ENCODE data around the gene JUP. TPM values are rescaled to one million over a fixed set of nuclear protein-coding genes. Genes with fewer than 3 reads are reported as not detected.

Gene JUP
- total and polyA plus RNA-seq, 2 experiments from 2014 or later, result 209 to 214 TPM

GRCh38 chr17:41724476-41725050, 61.9 kb downstream of the JUP start:
- H3K36me3 ChIP-seq (replicated peaks; ENCODE audit: insufficient read depth, low read depth), result no peaks in the 10 kb centered on the region
- TF ChIP-seq EZH2phosphoT487 (IDR thresholded peaks at IDR 0.05; ENCODE audit: low read depth, severe bottlenecking, unreplicated experiment) (no peak), CTCF (IDR thresholded peaks at IDR 0.05; ENCODE audit: poor library complexity) (no peak), EZH2 (IDR thresholded peaks at IDR 0.05; ENCODE audit: borderline replicate concordance) (no peak)
- H3K27ac ChIP-seq, result no peak overlapping the region
- no peaks in the 10 kb centered on the region for H3K27me3 ChIP-seq
- no peaks in the 10 kb centered on the region for H3K79me2 ChIP-seq
- H3K4me1 ChIP-seq (ENCODE audit: insufficient read depth), result no peaks in the 10 kb centered on the region
- H4K20me1 ChIP-seq (ENCODE audit: insufficient read depth, poor library complexity, severe bottlenecking), result no peaks in the 10 kb centered on the region
- 83% methylated on average over 17 of the region's 17 CpGs for WGBS (ENCODE audit: low lambda C conversion rate, missing lambda C conversion rate)
- no peaks in the 10 kb centered on the region for H3K9me3 ChIP-seq (ENCODE audit: low read depth)
- H2AFZ ChIP-seq, result no peak overlapping the region
- no peak overlapping the region for H3K4me3 ChIP-seq
- H3K4me2 ChIP-seq, result no peak overlapping the region
- no peak for DNase-seq (ENCODE audit: low spot score)
- no peaks in the 10 kb centered on the region for H3K9me2 ChIP-seq (replicated peaks; ENCODE audit: insufficient read depth)

GRCh38 chr17:41723801-41724475, 62.6 kb downstream of the JUP start:
- Histone ChIP-seq H3K36me3 (replicated peaks; ENCODE audit: insufficient read depth, low read depth) (no peaks in the 10 kb centered on the region), H3K4me2 (no peak overlapping the region), H3K4me1 (ENCODE audit: insufficient read depth) (no peaks in the 10 kb centered on the region), H2AFZ (no peak overlapping the region), H3K27ac (no peak overlapping the region), H4K20me1 (ENCODE audit: insufficient read depth, poor library complexity, severe bottlenecking) (no peaks in the 10 kb centered on the region), H3K9me3 (ENCODE audit: low read depth) (no peaks in the 10 kb centered on the region), H3K4me3 (no peak overlapping the region), H3K9me2 (replicated peaks; ENCODE audit: insufficient read depth) (no peaks in the 10 kb centered on the region), H3K79me2 (no peaks in the 10 kb centered on the region), H3K27me3 (no peaks in the 10 kb centered on the region)
- WGBS (ENCODE audit: low lambda C conversion rate, missing lambda C conversion rate), result 77% methylated on average over 12 of the region's 12 CpGs
- TF ChIP-seq EZH2 (IDR thresholded peaks at IDR 0.05; ENCODE audit: borderline replicate concordance), result no peak
- TF ChIP-seq CTCF (IDR thresholded peaks at IDR 0.05; ENCODE audit: poor library complexity), result no peak
- no peak for TF ChIP-seq EZH2phosphoT487 (IDR thresholded peaks at IDR 0.05; ENCODE audit: low read depth, severe bottlenecking, unreplicated experiment)
- no peak for DNase-seq (ENCODE audit: low spot score)

GRCh38 chr17:41722231-41722630, 64.3 kb downstream of the JUP start:
- no peak overlapping the region for H3K27ac ChIP-seq
- H3K4me1 ChIP-seq (ENCODE audit: insufficient read depth), result no peaks in the 10 kb centered on the region
- TF ChIP-seq EZH2phosphoT487 (IDR thresholded peaks at IDR 0.05; ENCODE audit: low read depth, severe bottlenecking, unreplicated experiment) (no peak), CTCF (IDR thresholded peaks at IDR 0.05; ENCODE audit: poor library complexity) (no peak), EZH2 (IDR thresholded peaks at IDR 0.05; ENCODE audit: borderline replicate concordance) (no peak)
- no peaks in the 10 kb centered on the region for H3K9me3 ChIP-seq (ENCODE audit: low read depth)
- WGBS (ENCODE audit: low lambda C conversion rate, missing lambda C conversion rate), result 85% methylated on average over 7 of the region's 7 CpGs
- H3K4me2 ChIP-seq, result no peak overlapping the region
- no peaks in the 10 kb centered on the region for H3K36me3 ChIP-seq (replicated peaks; ENCODE audit: insufficient read depth, low read depth)
- no peaks in the 10 kb centered on the region for H3K27me3 ChIP-seq
- DNase-seq (ENCODE audit: low spot score), result no peak
- no peaks in the 10 kb centered on the region for H3K9me2 ChIP-seq (replicated peaks; ENCODE audit: insufficient read depth)
- no peaks in the 10 kb centered on the region for H3K79me2 ChIP-seq
- no peaks in the 10 kb centered on the region for H4K20me1 ChIP-seq (ENCODE audit: insufficient read depth, poor library complexity, severe bottlenecking)
- no peak overlapping the region for H3K4me3 ChIP-seq
- H2AFZ ChIP-seq, result no peak overlapping the region

All from hepatocyte (in vitro differentiated cells).